CD8-positive, alpha-beta memory T cell (primary cell): Measurements from ENCODE around the gene TRPC4AP. TPM values are rescaled to one million over a fixed set of nuclear protein-coding genes. Genes with fewer than 3 reads are reported as not detected.

ENCODE experiments used
- CTCF ChIA-PET: fragments of 350-600 bp; sonication (Branson Sonifier 250); formaldehyde crosslinking; loops from one replicate; lab custom pipeline; 2021; ENCODE audit warnings: antibody characterized with exemption; lab: Charles Lee
- POLR2A ChIA-PET: fragments of 350-600 bp; sonication (Branson Sonifier 250); formaldehyde crosslinking; loops from one replicate; lab custom pipeline; 2021; ENCODE audit warnings: antibody characterized with exemption; lab: Charles Lee
- DNase-seq, 5 donors: peaks; one replicate each; pipeline versions ENCODE4 v3.0.0 to v3.0.0-alpha.2; 2020 to 2022; ENCODE audit warnings: mixed read lengths in 1 of 5
- H3K27ac ChIP-seq: one replicate; pipeline ENCODE4 v1.7.0; 2013; ENCODE audit warnings: low read depth, mild to moderate bottlenecking, low read length, moderate library complexity
- H3K27me3 ChIP-seq: 2 replicates; pipeline ENCODE4 v1.7.0; 2013; ENCODE audit warnings: low read length, mild to moderate bottlenecking; ENCODE audit not compliant: insufficient read depth, poor library complexity, severe bottlenecking
- H3K36me3 ChIP-seq: 2 replicates; pipeline ENCODE4 v1.7.0; 2013; ENCODE audit warnings: mild to moderate bottlenecking, low read length, moderate library complexity; ENCODE audit not compliant: insufficient read depth
- H3K4me1 ChIP-seq: 2 replicates; pipeline ENCODE4 v1.7.0; 2013; ENCODE audit warnings: mild to moderate bottlenecking, low read length, moderate library complexity; ENCODE audit not compliant: insufficient read depth
- H3K4me3 ChIP-seq: 2 replicates; pipeline ENCODE4 v1.7.0; 2013; ENCODE audit warnings: mild to moderate bottlenecking, low read length
- H3K9me3 ChIP-seq: 2 replicates; pipeline ENCODE4 v1.7.0; 2013; ENCODE audit warnings: mild to moderate bottlenecking, low read length
- H3K27ac Mint-ChIP-seq, 8 donors: one replicate each; pipeline ENCODE4 v1.8.0; 2020 to 2021; ENCODE audit warnings: mixed read lengths in 8 of 8, mild to moderate bottlenecking in 6 of 8, inconsistent platforms in 3 of 8, moderate library complexity in 3 of 8
- H3K27me3 Mint-ChIP-seq, 2 donors: one replicate each; pipeline ENCODE4 v1.8.0; 2020 to 2021; ENCODE audit warnings: mixed read lengths in 2 of 2, mild to moderate bottlenecking in 1 of 2, moderate library complexity in 1 of 2
- H3K36me3 Mint-ChIP-seq, 3 donors: one replicate each; pipeline ENCODE4 v1.8.0; 2020 to 2021; ENCODE audit warnings: mixed read lengths in 3 of 3, inconsistent platforms in 1 of 3, mild to moderate bottlenecking in 1 of 3
- H3K4me1 Mint-ChIP-seq, 3 donors: one replicate each; pipeline ENCODE4 v1.8.0; 2020 to 2021; ENCODE audit warnings: mixed read lengths in 3 of 3, inconsistent platforms in 1 of 3, mild to moderate bottlenecking in 1 of 3
- H3K4me3 Mint-ChIP-seq, 7 donors: one replicate each; pipeline ENCODE4 v1.8.0; 2020 to 2021; ENCODE audit warnings: mixed read lengths in 7 of 7, mild to moderate bottlenecking in 6 of 7, moderate library complexity in 4 of 7, inconsistent platforms in 2 of 7
- H3K9me3 Mint-ChIP-seq, 5 donors: one replicate each; pipeline ENCODE4 v1.8.0; 2020 to 2022; ENCODE audit warnings: mixed read lengths in 5 of 5, mild to moderate bottlenecking in 3 of 5, moderate library complexity in 2 of 5, inconsistent platforms in 1 of 5
- polyA plus RNA-seq: library from polyadenylated mRNA; unstranded; fragments of 300-500 nt; fragmentation: Illumina TruSeq; gene quantifications from one replicate; pipeline ENCODE4 v1.2.3, GENCODE V29; 2021
- total RNA-seq, 2 experiments: library from RNA; stranded (reverse); gene quantifications; one replicate each; pipeline ENCODE4 v1.2.3, GENCODE V29; 2021

Gene TRPC4AP
- total and polyA plus RNA-seq, 3 experiments from 2014 or later, result 51.2 to 59.8 (median 53.4) TPM

GRCh38 chr20:35011589-35012226, 80.9 kb downstream of the TRPC4AP start:
- Mint-ChIP-seq H3K4me1 (no peaks in the 10 kb centered on the region), H3K9me3 (no peaks in the 10 kb centered on the region), H3K27me3 (peaks cover 0 to 4% of the 10 kb centered on the region in 2 donors), H3K27ac (peak overlapping the region in 5 of 8 donors; percentile 9 to 80 (median 21)), H3K4me3 (no peak overlapping the region), H3K36me3 (peaks cover 0 to 99% (median 19%) of the 10 kb centered on the region in 3 donors)
- no peak overlapping the region for H3K27ac ChIP-seq
- no peaks in the 10 kb centered on the region for H3K9me3 ChIP-seq
- POLR2A ChIA-PET, result no interaction called here
- no peak for DNase-seq
- CTCF ChIA-PET, result no interaction called here
- H3K27me3 ChIP-seq, result no peaks in the 10 kb centered on the region
- peaks cover 42% of the 10 kb centered on the region for H3K36me3 ChIP-seq
- no peaks in the 10 kb centered on the region for H3K4me1 ChIP-seq
- H3K4me3 ChIP-seq, result no peak overlapping the region

- no peak overlapping the region for H3K4me3 ChIP-seq
- H3K36me3 ChIP-seq, result peaks cover 50% of the 10 kb centered on the region
- no peak for DNase-seq
- no peak overlapping the region for H3K27ac ChIP-seq
- no peaks in the 10 kb centered on the region for H3K4me1 Mint-ChIP-seq
- peaks cover 0 to 99% (median 16%) of the 10 kb centered on the region in 3 donors for H3K36me3 Mint-ChIP-seq
- H3K27me3 Mint-ChIP-seq, result peaks cover 0 to 4% of the 10 kb centered on the region in 2 donors
- no peaks in the 10 kb centered on the region for H3K9me3 Mint-ChIP-seq
- H3K4me1 ChIP-seq, result no peaks in the 10 kb centered on the region
- CTCF ChIA-PET, result no interaction called here
- peak overlapping the region in 4 of 8 donors; percentile 24 to 84 (median 44) for H3K27ac Mint-ChIP-seq
- H3K9me3 ChIP-seq, result no peaks in the 10 kb centered on the region
- no peaks in the 10 kb centered on the region for H3K27me3 ChIP-seq
- no peak overlapping the region for H3K4me3 Mint-ChIP-seq
- POLR2A ChIA-PET, result interaction anchor here (0.6 kb wide), 1 partner anchor 19 kb away, joined by 6 read pairs; no protein-coding TSS in a partner anchor
Measured at GRCh38 chr20:35010405-35011192, 82.0 kb downstream of the TRPC4AP start.

GRCh38 chr20:35009665-35010328, 82.8 kb downstream of the TRPC4AP start:
- peak overlapping the region in 1 of 8 donors; percentile 33 for H3K27ac Mint-ChIP-seq
- peaks cover 0 to 99% (median 18%) of the 10 kb centered on the region in 3 donors for H3K36me3 Mint-ChIP-seq
- no peak overlapping the region for H3K27ac ChIP-seq
- peaks cover 0 to 4% of the 10 kb centered on the region in 2 donors for H3K27me3 Mint-ChIP-seq
- H3K4me3 Mint-ChIP-seq, result no peak overlapping the region
- DNase-seq, result no peak
- no peak overlapping the region for H3K4me3 ChIP-seq
- ChIA-PET CTCF (no interaction called here), POLR2A (interaction anchor here (0.6 kb wide), 1 partner anchor 20 kb away, joined by 6 read pairs; no protein-coding TSS in a partner anchor)
- no peaks in the 10 kb centered on the region for H3K4me1 ChIP-seq
- H3K9me3 Mint-ChIP-seq, result no peaks in the 10 kb centered on the region
- H3K9me3 ChIP-seq, result no peaks in the 10 kb centered on the region
- peaks cover 58% of the 10 kb centered on the region for H3K36me3 ChIP-seq
- no peaks in the 10 kb centered on the region for H3K4me1 Mint-ChIP-seq
- no peaks in the 10 kb centered on the region for H3K27me3 ChIP-seq

- DNase-seq, result no peak
- no peak overlapping the region for H3K4me3 Mint-ChIP-seq
Measured at GRCh38 chr20:35008411-35009342, 83.9 kb downstream of the TRPC4AP start.

GRCh38 chr20:35007891-35008290, 84.7 kb downstream of the TRPC4AP start:
- Histone ChIP-seq H3K9me3 (no peaks in the 10 kb centered on the region), H3K4me1 (no peaks in the 10 kb centered on the region), H3K27me3 (no peaks in the 10 kb centered on the region), H3K4me3 (no peak overlapping the region), H3K36me3 (peaks cover 64% of the 10 kb centered on the region), H3K27ac (no peak overlapping the region)
- POLR2A ChIA-PET, result no interaction called here
- Mint-ChIP-seq H3K36me3 (peaks cover 0 to 99% (median 16%) of the 10 kb centered on the region in 3 donors), H3K4me1 (no peaks in the 10 kb centered on the region), H3K4me3 (no peak overlapping the region), H3K9me3 (no peaks in the 10 kb centered on the region), H3K27me3 (peaks cover 0 to 2% of the 10 kb centered on the region in 2 donors), H3K27ac (peak overlapping the region in 1 of 8 donors; percentile 74)
- CTCF ChIA-PET, result no interaction called here
- DNase-seq, result no peak

More at GRCh38 chr20:35008411-35009342, 83.9 kb downstream of the TRPC4AP start:
- Histone ChIP-seq H3K27ac (no peak overlapping the region), H3K36me3 (peaks cover 65% of the 10 kb centered on the region), H3K4me3 (no peak overlapping the region), H3K4me1 (no peaks in the 10 kb centered on the region), H3K9me3 (no peaks in the 10 kb centered on the region), H3K27me3 (no peaks in the 10 kb centered on the region)
- peak overlapping the region in 4 of 8 donors; percentile 33 to 81 (median 53) for H3K27ac Mint-ChIP-seq
- peaks cover 0 to 99% (median 18%) of the 10 kb centered on the region in 3 donors for H3K36me3 Mint-ChIP-seq
- H3K4me1 Mint-ChIP-seq, result no peaks in the 10 kb centered on the region
- H3K9me3 Mint-ChIP-seq, result no peaks in the 10 kb centered on the region
- ChIA-PET POLR2A (no interaction called here), CTCF (no interaction called here)
- peaks cover 0 to 4% of the 10 kb centered on the region in 2 donors for H3K27me3 Mint-ChIP-seq

GRCh38 chr20:35007413-35007812, 85.2 kb downstream of the TRPC4AP start:
- Mint-ChIP-seq H3K36me3 (peaks cover 0 to 99% (median 16%) of the 10 kb centered on the region in 3 donors), H3K4me3 (no peak overlapping the region), H3K9me3 (no peaks in the 10 kb centered on the region), H3K4me1 (no peaks in the 10 kb centered on the region), H3K27me3 (peaks cover 0 to 2% of the 10 kb centered on the region in 2 donors), H3K27ac (no peak overlapping the region)
- H3K9me3 ChIP-seq, result no peaks in the 10 kb centered on the region
- no peak overlapping the region for H3K27ac ChIP-seq
- no peak overlapping the region for H3K4me3 ChIP-seq
- ChIA-PET CTCF (no interaction called here), POLR2A (no interaction called here)
- DNase-seq, result no peak
- H3K36me3 ChIP-seq, result peaks cover 69% of the 10 kb centered on the region
- no peaks in the 10 kb centered on the region for H3K27me3 ChIP-seq
- H3K4me1 ChIP-seq, result no peaks in the 10 kb centered on the region

GRCh38 chr20:35006531-35006971, 86.1 kb downstream of the TRPC4AP start:
- Mint-ChIP-seq H3K9me3 (no peaks in the 10 kb centered on the region), H3K27me3 (peaks cover 0 to 2% of the 10 kb centered on the region in 2 donors), H3K4me3 (no peak overlapping the region), H3K36me3 (peaks cover 0 to 99% (median 13%) of the 10 kb centered on the region in 3 donors), H3K27ac (peak overlapping the region in 1 of 8 donors; percentile 4), H3K4me1 (no peaks in the 10 kb centered on the region)
- no peaks in the 10 kb centered on the region for H3K9me3 ChIP-seq
- peaks cover 69% of the 10 kb centered on the region for H3K36me3 ChIP-seq
- no peak for DNase-seq
- no peaks in the 10 kb centered on the region for H3K27me3 ChIP-seq
- no peak overlapping the region for H3K4me3 ChIP-seq
- H3K4me1 ChIP-seq, result no peaks in the 10 kb centered on the region
- no peak overlapping the region for H3K27ac ChIP-seq
- POLR2A ChIA-PET, result no interaction called here
- CTCF ChIA-PET, result no interaction called here
